Ascending aorta (tissue), 2 donors: Measurements from ENCODE around the gene YY1AP1. TPM values are rescaled to one million over a fixed set of nuclear protein-coding genes. Genes with fewer than 3 reads are reported as not detected.
A peak's percentile ranks its signal among the peaks of the same experiment; 100 is the strongest.
"Not testable (repeated sequence)": the region's sequence is repeated elsewhere in the genome, so short reads cannot be mapped to it uniquely, and the experiment has no call there.

ENCODE experiments used
- DNase-seq, 2 donors: peaks; one replicate each; pipeline ENCODE4 v3.0.0-alpha.2; 2019; ENCODE audit warnings: low spot score in 2 of 2
- H3K27ac ChIP-seq, 2 donors: fragments of 200-600 bp; sonication (generic); one replicate each; pipeline ENCODE4 v1.5.1; 2016 to 2017; ENCODE audit warnings: mild to moderate bottlenecking in 1 of 2
- H3K27me3 ChIP-seq: fragments of 200-600 bp; sonication (generic); one replicate; pipeline ENCODE4 v1.5.1; 2017
- H3K36me3 ChIP-seq, 2 donors: fragments of 200-600 bp; sonication (generic); one replicate each; pipeline ENCODE4 v1.5.1; 2016
- H3K4me1 ChIP-seq, 2 donors: fragments of 200-600 bp; sonication (generic); one replicate each; pipeline ENCODE4 v1.5.1; 2016 to 2017; ENCODE audit warnings: mild to moderate bottlenecking in 1 of 2
- H3K4me3 ChIP-seq, 2 donors: fragments of 200-600 bp; sonication (generic); one replicate each; pipeline ENCODE4 v1.5.1; 2016 to 2017; ENCODE audit warnings: mild to moderate bottlenecking in 1 of 2
- H3K9me3 ChIP-seq, 2 donors: fragments of 200-600 bp; sonication (generic); one replicate each; pipeline ENCODE4 v1.5.1; 2016
- CTCF ChIP-seq, 3 experiments: fragments of 200-600 bp in 2 of 3; fragments of 450-650 bp in 1 of 3; sonication (generic) in 2 of 3; IDR thresholded peaks; one replicate each; pipeline ENCODE4 v1.5.1; 2016 to 2019; ENCODE audit warnings: antibody characterized with exemption in 3 of 3, mild to moderate bottlenecking in 1 of 3, moderate library complexity in 1 of 3
- intact Hi-C: fragments of 100-400 bp; cut with DNase I; formaldehyde crosslinking; loops from one replicate; pipeline ENCODE4 v1.15.1; 2023
- total RNA-seq: library from RNA; depleted of rRNA; stranded (reverse); fragments of >200 nt; gene quantifications from one replicate; pipeline ENCODE4 v1.1.0, GENCODE V29; 2016

The YY1AP1 gene
- total RNA-seq, 1 donor from 2014 or later = 24.2 TPM

- DNase-seq = no peak
- intact Hi-C loops = no loop called here
- Histone ChIP-seq H3K9me3 (no peaks in the 10 kb centered on the region), H3K36me3 (peaks cover 88 to 93% of the 10 kb centered on the region in 2 donors), H3K27ac (no peak overlapping the region), H3K4me3 (no peak overlapping the region), H3K27me3 (no peaks in the 10 kb centered on the region), H3K4me1 (no peaks in the 10 kb centered on the region)
- no peak for TF ChIP-seq CTCF (IDR thresholded peaks at IDR 0.05)
Observed at GRCh38 chr1:155669233-155670162, 19.1 kb downstream of the YY1AP1 start.

GRCh38 chr1:155661239-155661638 is 27.3 kb downstream of the YY1AP1 start:
- H3K27ac ChIP-seq, DNase-seq, H3K4me1 ChIP-seq, H3K4me3 ChIP-seq, H3K9me3 ChIP-seq, intact Hi-C loops, H3K27me3 ChIP-seq: not testable (repeated sequence)
- H3K36me3 ChIP-seq = peaks cover 59 to 76% of the 10 kb centered on the region in 2 donors

GRCh38 chr1:155657463-155657862 is 31.1 kb downstream of the YY1AP1 start:
- no peak for DNase-seq
- Histone ChIP-seq H3K9me3 (no peaks in the 10 kb centered on the region), H3K27me3 (no peaks in the 10 kb centered on the region), H3K4me3 (no peak overlapping the region), H3K27ac (no peak overlapping the region), H3K4me1 (no peaks in the 10 kb centered on the region), H3K36me3 (peaks cover 34 to 42% of the 10 kb centered on the region in 2 donors)
- no peak for TF ChIP-seq CTCF (IDR thresholded peaks at IDR 0.05)
- intact Hi-C loops = no loop called here

- intact Hi-C loops = no loop called here
- H3K27me3 ChIP-seq = no peaks in the 10 kb centered on the region
- TF ChIP-seq CTCF (IDR thresholded peaks at IDR 0.05) = no peak
Observed at GRCh38 chr1:155652951-155653350, 35.6 kb downstream of the YY1AP1 start.

GRCh38 chr1:155651861-155652661 is 36.5 kb downstream of the YY1AP1 start:
- peaks cover 0 to 12% of the 10 kb centered on the region in 2 donors for H3K4me1 ChIP-seq
- peak overlapping the region in 1 of 2 donors; percentile 42 for H3K27ac ChIP-seq
- H3K27me3 ChIP-seq = no peaks in the 10 kb centered on the region
- H3K9me3 ChIP-seq = no peaks in the 10 kb centered on the region
- peak overlapping the region in 1 of 2 donors; percentile 24 for H3K4me3 ChIP-seq
- peak in 1 of 2 donors; percentile 16 for DNase-seq
- TF ChIP-seq CTCF (IDR thresholded peaks at IDR 0.05) = no peak
- no peaks in the 10 kb centered on the region for H3K36me3 ChIP-seq
- intact Hi-C loops = no loop called here

More at GRCh38 chr1:155652951-155653350, 35.6 kb downstream of the YY1AP1 start:
- no peak overlapping the region for H3K27ac ChIP-seq
- H3K4me3 ChIP-seq = no peak overlapping the region
- peaks cover 0 to 9% of the 10 kb centered on the region in 2 donors for H3K4me1 ChIP-seq
- no peak for DNase-seq
- H3K9me3 ChIP-seq = no peaks in the 10 kb centered on the region
- no peaks in the 10 kb centered on the region for H3K36me3 ChIP-seq
